Esophagus squamous epithelium (tissue), 5 donors: ENCODE data around the gene RFX8. TPM values are rescaled to one million over a fixed set of nuclear protein-coding genes. Genes with fewer than 3 reads are reported as not detected.
A peak's percentile ranks its signal among the peaks of the same experiment; 100 is the strongest.

ENCODE experiments used
- DNase-seq: peaks from one replicate; lab custom pipeline; 2025; lab: John Stamatoyannopoulos, UW
- H3K27ac ChIP-seq, 4 donors: fragments of 200-600 bp; sonication (generic); one replicate each; pipeline ENCODE4 v1.5.1; 2016 to 2019; ENCODE audit warnings: mild to moderate bottlenecking in 1 of 4
- H3K27me3 ChIP-seq, 4 donors: fragments of 200-600 bp; sonication (generic); 1 replicate in 3 of 4; 2 replicates in 1 of 4; pipeline versions ENCODE4 v1.5.1 to v1.6.0; 2017 to 2021; ENCODE audit warnings: antibody characterized with exemption in 1 of 4
- H3K36me3 ChIP-seq, 3 donors: fragments of 200-600 bp; sonication (generic); one replicate each; pipeline ENCODE4 v1.5.1; 2016 to 2019
- H3K4me1 ChIP-seq, 3 donors: fragments of 200-600 bp; sonication (generic); one replicate each; pipeline ENCODE4 v1.5.1; 2017 to 2019
- H3K4me3 ChIP-seq, 4 donors: fragments of 200-600 bp; sonication (generic); 1 replicate in 3 of 4; 2 replicates in 1 of 4; pipeline ENCODE4 v1.5.1; 2016 to 2019; ENCODE audit warnings: mild to moderate bottlenecking in 2 of 4, moderate library complexity in 1 of 4
- H3K9me3 ChIP-seq, 3 donors: fragments of 200-600 bp; sonication (generic); one replicate each; pipeline ENCODE4 v1.5.1; 2016 to 2019
- CTCF ChIP-seq, 6 experiments: fragments of 450-650 bp in 4 of 6; fragments of 200-600 bp in 2 of 6; sonication (generic) in 2 of 6; IDR thresholded peaks; one replicate each; pipeline ENCODE4 v1.5.1; 2016 to 2019; ENCODE audit warnings: antibody characterized with exemption in 6 of 6, mild to moderate bottlenecking in 4 of 6, moderate library complexity in 4 of 6
- POLR2A ChIP-seq, 4 donors: fragments of 450-650 bp; IDR thresholded peaks; one replicate each; pipeline ENCODE4 v1.6.1; 2017; ENCODE audit warnings: antibody characterized with exemption in 4 of 4, mild to moderate bottlenecking in 4 of 4, moderate library complexity in 3 of 4
- WGBS, 2 donors: methylation state at CpG; one replicate each; pipeline ENCODE4 v1.1.5; 2018; 5-methylcytosine and 5-hydroxymethylcytosine counted together
- intact Hi-C: fragments of 100-400 bp; cut with DNase I; formaldehyde crosslinking; loops from one replicate; pipeline ENCODE4 v1.15.0; 2022
- total RNA-seq, 4 donors: library from RNA; depleted of rRNA; stranded (reverse); fragments of >200 nt; gene quantifications; one replicate each; pipeline ENCODE4 v1.1.0, GENCODE V29; 2016
- donor health status: DM: yes; HTN: yes; CAD: no.

The RFX8 gene
- total RNA-seq, 4 donors from 2014 or later = 0.57 TPM; not detected in 3

GRCh38 chr2:101427240-101427639 lies 47.7 kb downstream of the RFX8 start:
- Histone ChIP-seq H3K36me3 (no peaks in the 10 kb centered on the region), H3K27me3 (no peaks in the 10 kb centered on the region), H3K4me1 (no peaks in the 10 kb centered on the region), H3K27ac (no peak overlapping the region), H3K9me3 (no peaks in the 10 kb centered on the region), H3K4me3 (no peak overlapping the region)
- 85 to 86% methylated on average over 7 of the region's 7 CpGs for WGBS, 2 donors
- intact Hi-C loops = no loop called here
- DNase-seq = no peak
- no peak for TF ChIP-seq CTCF (IDR thresholded peaks at IDR 0.05)
- no peak for TF ChIP-seq POLR2A (IDR thresholded peaks at IDR 0.05)

DNA sequence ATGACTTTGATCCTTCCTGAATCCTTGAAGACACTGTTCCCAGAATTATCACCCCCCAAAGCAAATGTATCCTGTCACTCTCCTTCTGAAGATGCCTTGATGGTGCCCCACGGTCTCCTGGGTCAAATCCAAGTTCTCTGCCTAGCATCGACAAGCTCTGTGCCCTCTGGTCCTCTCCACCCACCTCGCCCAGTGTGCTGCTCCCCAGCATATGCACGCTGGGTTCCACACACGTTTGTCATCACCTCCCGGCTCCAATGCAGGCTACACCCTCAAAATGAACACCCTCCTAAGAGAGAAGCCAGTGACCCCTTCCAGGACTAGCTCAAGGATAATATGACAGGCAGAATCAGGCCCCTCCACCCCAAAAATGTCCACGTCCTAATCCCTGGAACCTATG lies 48.1 kb downstream of the RFX8 start:
- intact Hi-C loops = no loop called here

GRCh38 chr2:101420623-101421022 lies 54.3 kb downstream of the RFX8 start:
- intact Hi-C loops = no loop called here
- Histone ChIP-seq H3K9me3 (no peaks in the 10 kb centered on the region), H3K4me1 (peaks cover 0 to 19% (median 5%) of the 10 kb centered on the region in 3 donors), H3K36me3 (no peaks in the 10 kb centered on the region), H3K27me3 (no peaks in the 10 kb centered on the region), H3K27ac (no peak overlapping the region), H3K4me3 (no peak overlapping the region)
- TF ChIP-seq POLR2A (IDR thresholded peaks at IDR 0.05) = no peak
- no peak for TF ChIP-seq CTCF (IDR thresholded peaks at IDR 0.05)
- WGBS, 2 donors = 79 to 81% methylated on average over 4 of the region's 4 CpGs
- DNase-seq = no peak

More for the DNA sequence above, 48.1 kb downstream of the RFX8 start:
- H3K27ac ChIP-seq = no peak overlapping the region
- WGBS, 2 donors = 67 to 74% methylated on average over 3 to 6 of the region's 7 CpGs
- no peaks in the 10 kb centered on the region for H3K9me3 ChIP-seq
- H3K4me1 ChIP-seq = no peaks in the 10 kb centered on the region
- no peak overlapping the region for H3K4me3 ChIP-seq
- no peak for DNase-seq
- H3K36me3 ChIP-seq = no peaks in the 10 kb centered on the region
- TF ChIP-seq POLR2A (IDR thresholded peaks at IDR 0.05) = no peak
- TF ChIP-seq CTCF (IDR thresholded peaks at IDR 0.05) = no peak
- no peaks in the 10 kb centered on the region for H3K27me3 ChIP-seq

GRCh38 chr2:101419096-101419663 lies 55.7 kb downstream of the RFX8 start:
- no peak for DNase-seq
- H3K27me3 ChIP-seq = no peaks in the 10 kb centered on the region
- H3K36me3 ChIP-seq = no peaks in the 10 kb centered on the region
- H3K4me3 ChIP-seq = no peak overlapping the region
- H3K27ac ChIP-seq = no peak overlapping the region
- H3K4me1 ChIP-seq = peaks cover 0 to 19% (median 5%) of the 10 kb centered on the region in 3 donors
- peaks cover 0 to 7% (median 0%) of the 10 kb centered on the region in 3 donors for H3K9me3 ChIP-seq
- intact Hi-C loops = loop anchor here (5.0 kb wide), 1 partner anchor 413 kb away; no protein-coding TSS in a partner anchor
- WGBS, 2 donors = 88 to 94% methylated on average over 10 of the region's 10 CpGs
- TF ChIP-seq CTCF (IDR thresholded peaks at IDR 0.05) (peak; percentile 71 to 85 (median 71)), POLR2A (IDR thresholded peaks at IDR 0.05) (no peak)

DNA sequence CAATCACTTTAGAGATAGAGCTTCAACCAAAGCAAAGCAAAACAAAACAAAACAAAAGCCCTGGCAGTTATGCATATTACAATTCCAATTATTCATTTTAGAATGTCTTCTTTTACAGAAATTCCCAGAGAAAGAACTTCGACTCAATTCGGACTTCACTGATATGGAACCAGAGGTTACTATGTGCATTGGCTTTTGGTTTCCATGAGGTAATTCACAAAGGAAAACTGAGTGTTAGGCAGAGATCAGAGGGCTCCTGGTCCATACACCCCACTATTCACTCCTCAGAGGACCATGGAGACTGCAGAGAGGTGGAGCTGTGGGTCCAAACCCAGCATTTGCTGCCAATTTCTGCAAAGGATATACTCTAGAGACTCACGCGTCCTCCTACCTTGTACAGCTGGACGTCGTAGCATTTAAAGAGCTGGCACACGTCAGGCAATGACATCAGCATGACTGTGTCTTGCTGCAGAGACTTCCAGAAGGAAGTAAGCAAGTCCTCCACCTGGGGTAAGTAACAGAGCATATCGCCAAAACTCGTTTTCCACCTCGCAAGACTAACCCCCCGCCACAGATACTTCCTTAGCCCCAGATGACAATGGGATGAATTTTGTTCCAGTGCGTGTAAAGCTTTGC lies 56.3 kb downstream of the RFX8 start:
- peaks cover 0 to 19% (median 5%) of the 10 kb centered on the region in 3 donors for H3K4me1 ChIP-seq

More for the DNA sequence above, 56.3 kb downstream of the RFX8 start:
- WGBS, 2 donors = 61 to 68% methylated on average over 10 to 12 of the region's 12 CpGs
- intact Hi-C loops = loop anchor here (5.0 kb wide), 1 partner anchor 414 kb away; no protein-coding TSS in a partner anchor
- Histone ChIP-seq H3K36me3 (no peaks in the 10 kb centered on the region), H3K9me3 (peaks cover 0 to 7% (median 0%) of the 10 kb centered on the region in 3 donors), H3K27me3 (no peaks in the 10 kb centered on the region), H3K27ac (no peak overlapping the region), H3K4me3 (no peak overlapping the region)
- no peak for DNase-seq
- TF ChIP-seq CTCF (IDR thresholded peaks at IDR 0.05) = no peak
